Lower lobe of right lung (tissue), 2 donors: Measurements from ENCODE around the gene SPINDOC. TPM values are rescaled to one million over a fixed set of nuclear protein-coding genes. Genes with fewer than 3 reads are reported as not detected.

Experiments
- ATAC-seq, 2 donors: fragments of 200-7000 bp; cut with Tn5 transposase; one replicate each; pipeline ENCODE4 v1.9.1; 2020 to 2022; ENCODE audit warnings: mild to moderate bottlenecking in 2 of 2, moderate library complexity in 2 of 2
- DNase-seq: peaks from one replicate; pipeline ENCODE4 v3.0.0-alpha.2; 2020
- H3K27ac ChIP-seq: fragments of 200-600 bp; one replicate; pipeline ENCODE4 v1.8.0; 2022
- H3K27me3 ChIP-seq: fragments of 200-600 bp; one replicate; pipeline ENCODE4 v1.8.0; 2022; ENCODE audit warnings: low read depth
- H3K36me3 ChIP-seq: fragments of 200-600 bp; one replicate; pipeline ENCODE4 v1.8.0; 2022; ENCODE audit warnings: mild to moderate bottlenecking
- H3K4me1 ChIP-seq: fragments of 200-600 bp; one replicate; pipeline ENCODE4 v1.8.0; 2022
- H3K4me3 ChIP-seq: fragments of 200-600 bp; one replicate; pipeline ENCODE4 v1.8.0; 2022; ENCODE audit warnings: mild to moderate bottlenecking
- H3K9me3 ChIP-seq: fragments of 200-600 bp; one replicate; pipeline ENCODE4 v1.8.0; 2022
- intact Hi-C: fragments of 100-400 bp; cut with DNase I; formaldehyde crosslinking; loops from one replicate; pipeline ENCODE4 v1.11.0; 2022
- total RNA-seq: library from RNA; stranded (reverse); fragmentation: NEBNext Ultra II Directional; extraction: Animal tissue kit (Norgen Biotek cat#: 25700); gene quantifications from one replicate; pipeline ENCODE4 v1.2.1, GENCODE V29; 2021
- TF ChIP-seq, protein P1 (sequence below): fragments of 200-600 bp; IDR thresholded peaks from one replicate; pipeline ENCODE4 v1.8.0; 2022; ENCODE audit warnings: antibody characterized with exemption, mild to moderate bottlenecking
- donor health status: DM: no; HTN: yes; CAD: no; lungs with severe emphysema.

SPINDOC gene
- total RNA-seq, 1 donor from 2014 or later = 21.7 TPM

DNA sequence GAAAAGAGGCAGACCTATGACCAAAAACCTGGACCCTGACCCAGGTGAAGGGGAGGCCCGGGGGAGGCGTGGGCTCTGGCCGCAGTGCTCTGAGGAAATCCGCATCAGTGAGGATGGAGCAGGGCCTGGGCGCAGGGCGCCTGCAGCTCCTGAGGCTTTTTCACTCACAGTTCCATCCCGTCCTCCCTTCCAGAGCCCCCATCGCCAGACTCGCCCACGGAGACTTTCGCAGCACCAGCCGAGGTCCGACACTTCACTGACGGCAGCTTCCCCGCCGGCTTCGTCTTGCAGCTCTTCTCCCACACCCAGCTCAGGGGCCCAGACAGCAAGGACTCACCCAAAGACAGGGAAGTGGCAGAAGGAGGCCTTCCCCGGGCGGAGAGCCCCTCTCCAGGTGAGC is 5.4 kb downstream of the SPINDOC start:
- DNase-seq (no peak), ATAC-seq (no peak)
- intact Hi-C loops = no loop called here
- no peaks in the 10 kb centered on the region for H3K9me3 ChIP-seq
- H3K36me3 ChIP-seq = peaks cover 73% of the 10 kb centered on the region
- H3K4me1 ChIP-seq = peaks cover 21% of the 10 kb centered on the region
- no peak overlapping the region for H3K27ac ChIP-seq
- no peaks in the 10 kb centered on the region for H3K27me3 ChIP-seq
- TF ChIP-seq, protein P1, sequence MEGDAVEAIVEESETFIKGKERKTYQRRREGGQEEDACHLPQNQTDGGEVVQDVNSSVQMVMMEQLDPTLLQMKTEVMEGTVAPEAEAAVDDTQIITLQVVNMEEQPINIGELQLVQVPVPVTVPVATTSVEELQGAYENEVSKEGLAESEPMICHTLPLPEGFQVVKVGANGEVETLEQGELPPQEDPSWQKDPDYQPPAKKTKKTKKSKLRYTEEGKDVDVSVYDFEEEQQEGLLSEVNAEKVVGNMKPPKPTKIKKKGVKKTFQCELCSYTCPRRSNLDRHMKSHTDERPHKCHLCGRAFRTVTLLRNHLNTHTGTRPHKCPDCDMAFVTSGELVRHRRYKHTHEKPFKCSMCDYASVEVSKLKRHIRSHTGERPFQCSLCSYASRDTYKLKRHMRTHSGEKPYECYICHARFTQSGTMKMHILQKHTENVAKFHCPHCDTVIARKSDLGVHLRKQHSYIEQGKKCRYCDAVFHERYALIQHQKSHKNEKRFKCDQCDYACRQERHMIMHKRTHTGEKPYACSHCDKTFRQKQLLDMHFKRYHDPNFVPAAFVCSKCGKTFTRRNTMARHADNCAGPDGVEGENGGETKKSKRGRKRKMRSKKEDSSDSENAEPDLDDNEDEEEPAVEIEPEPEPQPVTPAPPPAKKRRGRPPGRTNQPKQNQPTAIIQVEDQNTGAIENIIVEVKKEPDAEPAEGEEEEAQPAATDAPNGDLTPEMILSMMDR = no peak
- no peak overlapping the region for H3K4me3 ChIP-seq

DNA sequence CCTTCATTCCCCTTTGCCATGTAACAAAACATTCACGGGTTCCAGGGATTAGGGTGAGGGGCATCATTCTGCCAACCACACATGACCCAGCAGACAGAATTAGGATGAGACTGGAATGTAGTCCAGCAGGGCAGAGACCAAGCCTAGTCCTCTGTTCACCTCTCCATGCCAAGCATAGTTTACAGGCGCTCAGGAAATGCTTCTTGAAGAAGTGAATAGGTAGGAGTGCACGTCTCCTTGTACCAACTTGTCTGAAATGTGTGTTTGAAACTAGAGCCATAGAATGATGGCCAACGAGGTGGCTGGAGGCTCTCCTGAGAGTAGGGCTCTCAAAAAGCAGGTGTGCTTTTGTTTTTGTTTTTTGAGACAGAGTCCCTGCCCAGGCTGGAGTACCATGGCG is 8.2 kb downstream of the SPINDOC start:
- TF ChIP-seq, protein P1 = no peak
- Histone ChIP-seq H3K27me3 (no peaks in the 10 kb centered on the region), H3K9me3 (no peaks in the 10 kb centered on the region), H3K4me3 (no peak overlapping the region), H3K4me1 (no peaks in the 10 kb centered on the region), H3K27ac (no peak overlapping the region), H3K36me3 (peaks cover 96% of the 10 kb centered on the region)
- ATAC-seq (no peak), DNase-seq (no peak)
- intact Hi-C loops = no loop called here

DNA sequence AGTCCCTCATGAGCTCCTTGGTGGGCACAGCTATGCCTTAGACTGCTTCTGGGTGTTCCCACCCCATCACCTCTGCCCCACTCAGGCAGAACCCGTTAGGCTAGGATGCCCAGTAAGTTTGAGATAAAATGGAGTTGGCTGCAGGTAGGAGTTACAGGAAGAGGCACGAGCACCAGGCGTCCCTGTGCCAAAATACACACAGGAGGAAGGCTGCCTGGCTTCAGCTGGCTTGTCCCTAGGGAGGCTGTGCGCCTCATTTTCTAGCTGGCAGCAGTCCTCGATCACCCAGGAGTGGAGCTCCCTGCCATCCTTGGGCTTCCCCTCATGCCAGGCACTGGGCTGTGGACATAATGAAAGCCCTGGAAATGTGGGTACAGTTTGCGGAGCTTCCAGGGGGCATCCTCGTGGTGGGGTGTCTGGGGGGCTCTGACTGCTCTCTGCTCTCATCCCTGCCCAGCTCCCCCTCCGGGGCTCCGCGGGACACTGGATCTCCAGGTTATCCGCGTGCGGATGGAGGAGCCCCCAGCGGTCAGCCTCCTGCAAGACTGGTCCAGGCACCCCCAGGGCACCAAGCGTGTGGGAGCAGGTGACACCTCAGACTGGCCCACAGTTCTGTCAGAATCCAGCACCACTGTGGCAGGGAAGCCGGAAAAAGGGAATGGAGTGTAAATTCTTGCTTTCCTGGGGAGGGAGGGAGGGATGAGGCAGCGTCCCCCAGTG is 13.4 kb downstream of the SPINDOC start:
- no peak overlapping the region for H3K27ac ChIP-seq
- intact Hi-C loops = no loop called here
- no peaks in the 10 kb centered on the region for H3K9me3 ChIP-seq
- H3K4me1 ChIP-seq = no peaks in the 10 kb centered on the region
- no peaks in the 10 kb centered on the region for H3K27me3 ChIP-seq
- no peak for DNase-seq
- no peak overlapping the region for H3K4me3 ChIP-seq
- peaks cover 62% of the 10 kb centered on the region for H3K36me3 ChIP-seq
- no peak for ATAC-seq
- TF ChIP-seq, protein P1 = no peak

DNA sequence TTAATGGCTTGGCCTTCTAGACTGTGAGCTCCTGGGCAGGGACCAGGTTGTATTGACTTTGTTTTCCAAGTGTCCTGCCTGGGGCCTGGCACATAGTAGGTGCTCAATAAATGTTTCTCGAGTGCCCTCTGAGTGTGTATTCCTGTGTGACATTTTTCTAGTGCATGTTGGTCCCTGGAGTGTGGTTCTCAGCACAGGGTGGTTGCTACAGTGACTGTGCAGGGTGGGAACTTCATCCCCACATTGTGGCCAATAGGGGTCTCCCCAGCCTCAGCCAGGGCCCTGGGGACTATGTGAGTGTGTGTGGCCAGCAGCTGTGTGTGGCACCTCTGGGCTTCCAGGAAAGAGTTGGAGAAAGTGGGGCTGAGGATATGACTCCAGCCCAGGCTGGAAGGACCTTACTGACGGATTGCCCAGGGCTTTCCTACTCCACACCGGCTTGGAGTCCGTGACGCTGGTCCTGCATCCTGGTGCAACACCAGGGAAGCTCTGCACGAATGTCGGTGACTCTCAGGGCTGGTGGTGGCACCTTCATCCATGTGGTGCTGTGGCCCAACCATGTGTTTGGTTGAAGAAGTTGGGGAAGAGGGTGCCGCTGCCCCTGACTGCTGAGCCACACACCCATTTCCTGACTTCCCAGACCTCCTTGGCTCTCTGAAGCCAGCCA is 16.7 kb downstream of the SPINDOC start:
- no peaks in the 10 kb centered on the region for H3K27me3 ChIP-seq
- no peak overlapping the region for H3K4me3 ChIP-seq
- no peaks in the 10 kb centered on the region for H3K4me1 ChIP-seq
- DNase-seq = no peak
- peaks cover 29% of the 10 kb centered on the region for H3K36me3 ChIP-seq
- no peaks in the 10 kb centered on the region for H3K9me3 ChIP-seq
- peak in 1 of 2 donors; percentile 44 for ATAC-seq
- intact Hi-C loops = loop anchor here (10.0 kb wide), 1 partner anchor 115 kb away; no protein-coding TSS in a partner anchor
- no peak overlapping the region for H3K27ac ChIP-seq
- TF ChIP-seq, protein P1 = no peak

DNA sequence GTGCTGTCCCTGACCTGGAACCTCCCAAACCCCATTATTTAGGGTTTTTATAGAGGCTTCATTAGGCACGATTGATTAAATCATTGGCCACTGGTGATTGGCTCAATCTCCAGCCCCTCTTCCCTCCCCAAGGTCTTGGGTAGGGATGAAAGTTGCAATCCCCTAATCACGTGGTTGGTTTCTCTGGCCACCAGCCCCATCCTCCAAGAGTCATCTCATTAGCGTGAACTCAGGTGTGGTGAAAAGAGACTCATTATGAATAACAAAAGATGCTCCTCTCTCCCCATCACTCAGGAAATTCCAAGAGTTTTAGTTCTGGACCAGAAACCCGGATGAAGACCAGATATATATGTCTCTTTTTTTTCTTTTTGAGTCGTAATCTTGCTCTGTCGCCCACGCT is 18.1 kb downstream of the SPINDOC start:
- ATAC-seq = no peak
- H3K27me3 ChIP-seq = no peaks in the 10 kb centered on the region
- no peak for DNase-seq

More for the DNA sequence above, 18.1 kb downstream of the SPINDOC start:
- H3K4me3 ChIP-seq = no peak overlapping the region
- H3K4me1 ChIP-seq = no peaks in the 10 kb centered on the region
- H3K36me3 ChIP-seq = peaks cover 15% of the 10 kb centered on the region
- no peaks in the 10 kb centered on the region for H3K9me3 ChIP-seq
- intact Hi-C loops = loop anchor here (10.0 kb wide), 1 partner anchor 113 kb away; no protein-coding TSS in a partner anchor
- H3K27ac ChIP-seq = no peak overlapping the region
- TF ChIP-seq, protein P1 = no peak
